ENCODE measurements around the gene TMPRSS13. TPM values are rescaled to one million over a fixed set of nuclear protein-coding genes. Genes with fewer than 3 reads are reported as not detected.

The TMPRSS13 gene
- polyA plus RNA-seq, 1 experiment: not detected

DNA sequence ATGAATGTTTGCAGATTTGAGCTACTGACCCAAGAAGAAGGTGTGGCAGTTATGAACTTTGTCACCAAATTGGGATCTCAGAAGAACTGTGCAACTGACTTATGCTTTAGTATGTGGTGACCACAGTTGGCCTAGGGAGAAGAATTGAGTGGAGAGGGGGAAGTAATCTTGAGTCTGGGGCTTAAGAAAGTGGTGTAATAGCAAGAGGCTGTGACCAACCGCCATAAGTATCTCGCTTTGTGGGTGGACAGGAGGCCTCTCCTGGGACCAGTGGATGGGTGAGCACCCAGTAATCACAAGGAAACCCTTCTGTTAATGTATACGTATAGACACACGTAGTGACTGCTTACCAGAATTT is 44.3 kb upstream of the TMPRSS13 start:
- Histone ChIP-seq H3K27me3 (ENCODE audit: control insufficient read depth, insufficient read depth, low read length) (peaks cover 3% of the 10 kb centered on the region), H3K27ac (ENCODE audit: low read depth, low read length) (no peak overlapping the region), H3K9me3 (ENCODE audit: control insufficient read depth, insufficient read depth, low read length) (no peaks in the 10 kb centered on the region), H3K4me3 (ENCODE audit: low read depth, low read length) (no peak overlapping the region)
- TF ChIP-seq, protein P1, sequence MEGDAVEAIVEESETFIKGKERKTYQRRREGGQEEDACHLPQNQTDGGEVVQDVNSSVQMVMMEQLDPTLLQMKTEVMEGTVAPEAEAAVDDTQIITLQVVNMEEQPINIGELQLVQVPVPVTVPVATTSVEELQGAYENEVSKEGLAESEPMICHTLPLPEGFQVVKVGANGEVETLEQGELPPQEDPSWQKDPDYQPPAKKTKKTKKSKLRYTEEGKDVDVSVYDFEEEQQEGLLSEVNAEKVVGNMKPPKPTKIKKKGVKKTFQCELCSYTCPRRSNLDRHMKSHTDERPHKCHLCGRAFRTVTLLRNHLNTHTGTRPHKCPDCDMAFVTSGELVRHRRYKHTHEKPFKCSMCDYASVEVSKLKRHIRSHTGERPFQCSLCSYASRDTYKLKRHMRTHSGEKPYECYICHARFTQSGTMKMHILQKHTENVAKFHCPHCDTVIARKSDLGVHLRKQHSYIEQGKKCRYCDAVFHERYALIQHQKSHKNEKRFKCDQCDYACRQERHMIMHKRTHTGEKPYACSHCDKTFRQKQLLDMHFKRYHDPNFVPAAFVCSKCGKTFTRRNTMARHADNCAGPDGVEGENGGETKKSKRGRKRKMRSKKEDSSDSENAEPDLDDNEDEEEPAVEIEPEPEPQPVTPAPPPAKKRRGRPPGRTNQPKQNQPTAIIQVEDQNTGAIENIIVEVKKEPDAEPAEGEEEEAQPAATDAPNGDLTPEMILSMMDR (IDR thresholded peaks at IDR 0.05; ENCODE audit: low read depth, low read length): no peak
- ChIA-PET POLR2A (no interaction called here), CTCF (no interaction called here)
- DNase-seq (ENCODE audit: low read depth, low spot score): no peak

DNA sequence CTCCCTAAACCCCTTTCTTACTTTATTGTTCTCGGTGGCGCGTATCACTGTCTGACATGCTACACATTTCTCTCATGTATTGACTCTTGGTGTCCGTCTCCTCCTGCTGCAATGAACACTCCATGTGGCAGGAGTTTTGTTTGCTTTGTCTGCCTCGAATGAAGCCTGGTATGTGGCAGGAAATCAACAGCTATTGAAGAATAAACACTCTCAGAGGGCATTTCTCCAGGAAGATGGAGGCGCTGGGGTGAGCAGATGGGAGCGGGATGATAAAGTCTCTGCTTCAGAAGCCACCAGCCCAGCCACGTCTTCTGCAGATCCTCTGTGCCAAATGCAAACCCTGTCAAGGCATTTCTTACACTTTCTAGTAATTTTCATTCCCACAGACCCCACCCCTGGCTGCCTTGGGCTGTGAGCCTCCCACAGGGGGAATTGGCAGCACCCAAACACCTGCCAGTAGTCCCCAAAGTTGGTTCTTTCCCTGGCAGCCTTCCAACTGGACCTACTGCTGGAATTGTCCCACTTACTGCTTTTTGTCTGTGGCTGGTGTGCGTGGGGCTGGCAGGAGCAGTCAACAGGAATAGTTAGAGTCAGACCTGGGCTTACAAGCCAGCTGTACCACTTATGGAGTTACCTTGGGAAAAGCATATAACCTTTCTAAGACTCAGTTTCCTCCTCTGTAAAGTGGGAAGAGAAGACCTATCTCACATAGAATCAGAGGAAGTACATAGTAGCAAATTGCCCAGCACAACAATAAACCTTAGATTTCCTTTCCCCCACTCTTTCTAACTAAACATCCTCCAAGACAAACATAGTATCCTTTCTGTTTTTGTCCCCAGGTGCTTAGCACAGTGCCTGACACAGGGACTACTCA is 43.7 kb upstream of the TMPRSS13 start:
- peaks cover 3% of the 10 kb centered on the region for H3K27me3 ChIP-seq (ENCODE audit: control insufficient read depth, insufficient read depth, low read length)
- CTCF ChIA-PET: no interaction called here
- no peak overlapping the region for H3K4me3 ChIP-seq (ENCODE audit: low read depth, low read length)
- POLR2A ChIA-PET: no interaction called here
- TF ChIP-seq, protein P1 (IDR thresholded peaks at IDR 0.05; ENCODE audit: low read depth, low read length): no peak
- no peak overlapping the region for H3K27ac ChIP-seq (ENCODE audit: low read depth, low read length)
- no peak for DNase-seq (ENCODE audit: low read depth, low spot score)
- no peaks in the 10 kb centered on the region for H3K9me3 ChIP-seq (ENCODE audit: control insufficient read depth, insufficient read depth, low read length)

DNA sequence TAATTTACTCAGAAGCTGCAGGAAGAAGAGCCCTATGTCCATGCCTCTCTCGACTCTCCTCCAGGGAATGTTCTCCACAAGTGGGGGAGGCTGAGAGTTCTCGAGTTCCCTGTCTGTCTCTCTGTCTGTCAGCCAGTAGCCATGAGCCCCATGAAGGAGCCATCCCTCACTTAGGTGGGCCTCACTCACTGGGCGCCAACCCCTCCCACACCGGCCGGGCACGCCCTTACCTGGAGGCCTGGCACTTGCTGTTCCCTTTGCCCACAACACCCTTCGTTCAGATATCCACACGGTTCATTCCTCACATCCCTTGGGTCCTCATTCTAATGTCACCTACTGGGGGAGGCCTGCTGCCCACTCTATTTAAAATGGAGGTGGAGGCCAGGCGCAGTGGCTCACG is 42.8 kb upstream of the TMPRSS13 start:
- POLR2A ChIA-PET: no interaction called here
- CTCF ChIA-PET: interaction anchor here (1.5 kb wide), 1 partner anchor 25 kb away, joined by 4 read pairs; no protein-coding TSS in a partner anchor
- TF ChIP-seq, protein P1 (IDR thresholded peaks at IDR 0.05; ENCODE audit: low read depth, low read length): no peak

DNA sequence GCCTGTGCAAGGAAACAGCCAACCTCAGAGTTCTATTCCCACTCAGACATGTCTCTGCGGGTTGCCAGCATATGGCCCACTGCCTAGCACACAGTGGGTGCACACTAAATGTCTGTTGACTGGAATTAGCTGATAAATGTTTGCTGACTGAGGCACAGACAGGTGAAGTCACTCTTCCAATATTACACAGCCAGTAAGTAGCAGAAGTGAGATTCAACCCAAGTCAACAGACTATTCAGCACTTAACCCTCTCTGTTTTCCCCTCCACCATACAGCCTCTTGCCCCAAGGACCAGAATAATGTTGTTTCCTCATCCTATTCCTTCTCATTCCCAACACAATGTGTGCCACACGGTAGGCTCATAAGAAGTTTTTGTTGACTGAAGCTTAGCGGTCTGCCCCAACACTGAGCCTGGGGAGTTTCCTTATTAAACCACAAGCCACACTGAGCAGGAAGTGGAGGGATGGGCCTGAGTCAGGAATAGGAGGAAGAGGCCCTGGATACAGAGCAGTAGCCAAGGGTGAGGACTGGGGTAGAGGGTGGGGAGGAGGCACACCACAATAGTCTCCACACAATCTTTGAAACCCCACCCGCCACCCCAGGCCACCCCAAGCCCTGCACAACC is 41.3 kb upstream of the TMPRSS13 start:
- POLR2A ChIA-PET: no interaction called here
- Histone ChIP-seq H3K9me3 (ENCODE audit: control insufficient read depth, insufficient read depth, low read length) (no peaks in the 10 kb centered on the region), H3K27me3 (ENCODE audit: control insufficient read depth, insufficient read depth, low read length) (peaks cover 3% of the 10 kb centered on the region), H3K27ac (ENCODE audit: low read depth, low read length) (no peak overlapping the region), H3K4me3 (ENCODE audit: low read depth, low read length) (no peak overlapping the region)
- DNase-seq (ENCODE audit: low read depth, low spot score): no peak
- TF ChIP-seq, protein P1 (IDR thresholded peaks at IDR 0.05; ENCODE audit: low read depth, low read length): no peak
- CTCF ChIA-PET: no interaction called here

More for the DNA sequence above, 42.8 kb upstream of the TMPRSS13 start:
- no peak for DNase-seq (ENCODE audit: low read depth, low spot score)
- Histone ChIP-seq H3K27ac (ENCODE audit: low read depth, low read length) (no peak overlapping the region), H3K4me3 (ENCODE audit: low read depth, low read length) (no peak overlapping the region), H3K9me3 (ENCODE audit: control insufficient read depth, insufficient read depth, low read length) (no peaks in the 10 kb centered on the region), H3K27me3 (ENCODE audit: control insufficient read depth, insufficient read depth, low read length) (peaks cover 3% of the 10 kb centered on the region)

Measured in AG04450 (cell line).